GM19240 (cell line): ENCODE measurements around the gene HTRA3.
"Not testable (repeated sequence)": the region's sequence is repeated elsewhere in the genome, so short reads cannot be mapped to it uniquely, and the experiment has no call there.

Experiments
- DNase-seq: peaks from one replicate; pipeline ENCODE4 v3.0.0; 2011; ENCODE audit warnings: low spot score; ENCODE audit not compliant: insufficient read length

The HTRA3 gene

GRCh38 chr4:8324640-8325239 lies 55.2 kb downstream of the HTRA3 start:
- DNase-seq, result no peak

GRCh38 chr4:8325291-8325973 lies 55.9 kb downstream of the HTRA3 start:
- no peak for DNase-seq

- no peak for DNase-seq
These were observed 56.7 kb downstream of the HTRA3 start for GRCh38 chr4:8326206-8326605.

- DNase-seq, result no peak
These were observed 58.9 kb downstream of the HTRA3 start for GRCh38 chr4:8328456-8328855.

- DNase-seq, result no peak
These were observed 59.5 kb downstream of the HTRA3 start for GRCh38 chr4:8328866-8329559.

- DNase-seq, result no peak
These were observed 60.0 kb downstream of the HTRA3 start for GRCh38 chr4:8329560-8329858.

GRCh38 chr4:8329859-8330761 lies 60.6 kb downstream of the HTRA3 start:
- DNase-seq, result no peak

- DNase-seq, result no peak
These were observed 61.4 kb downstream of the HTRA3 start for GRCh38 chr4:8330821-8331574.

- DNase-seq, result no peak
These were observed 62.0 kb downstream of the HTRA3 start for GRCh38 chr4:8331575-8331955.

GRCh38 chr4:8332038-8332857 lies 62.7 kb downstream of the HTRA3 start:
- no peak for DNase-seq

GRCh38 chr4:8332891-8333331 lies 63.4 kb downstream of the HTRA3 start:
- DNase-seq, result no peak

GRCh38 chr4:8333726-8334460 lies 64.3 kb downstream of the HTRA3 start:
- no peak for DNase-seq

- no peak for DNase-seq
These were observed 65.4 kb downstream of the HTRA3 start for GRCh38 chr4:8334786-8335460.

- no peak for DNase-seq
These were observed 66.3 kb downstream of the HTRA3 start for GRCh38 chr4:8335848-8336247.

GRCh38 chr4:8336412-8337075 lies 67.0 kb downstream of the HTRA3 start:
- DNase-seq, result no peak

GRCh38 chr4:8338351-8338961 lies 68.9 kb downstream of the HTRA3 start:
- DNase-seq, result no peak

GRCh38 chr4:8340781-8341241 lies 71.3 kb downstream of the HTRA3 start:
- DNase-seq, result no peak

- DNase-seq, result not testable (repeated sequence)
These were observed 71.7 kb downstream of the HTRA3 start for GRCh38 chr4:8341281-8341680.
